ENCODE data around the gene GRPR.

Gene GRPR

DNA sequence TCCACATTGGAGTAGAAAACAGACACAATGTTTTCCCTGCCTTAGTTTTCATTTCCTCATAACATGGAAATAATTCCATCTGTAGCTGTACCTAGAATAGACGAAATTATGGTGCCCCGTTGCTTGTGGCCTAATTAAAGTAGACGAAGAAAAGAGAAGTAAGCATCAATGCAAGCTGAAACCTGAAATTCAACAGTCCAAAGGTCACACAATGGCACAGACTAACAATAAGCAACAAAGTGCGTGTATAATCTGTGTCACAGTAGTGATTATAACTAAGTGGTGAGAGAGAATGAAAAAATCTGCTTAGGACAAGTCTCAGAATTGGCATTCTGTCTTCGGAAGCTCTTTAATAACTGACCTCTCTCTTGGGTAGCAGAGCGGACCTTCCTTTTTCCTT lies 68.2 kb downstream of the GRPR start:
- DNase-seq (ENCODE audit: insufficient read length, low spot score) = no peak
- no peak for TF ChIP-seq SPI1 (IDR thresholded peaks at IDR 0.05; ENCODE audit: low read depth, low read length)
- TF ChIP-seq POLR2A (IDR thresholded peaks at IDR 0.05; ENCODE audit: low read depth, low read length) = no peak
- TF ChIP-seq POU2F2 (IDR thresholded peaks at IDR 0.05; ENCODE audit: low read depth, low read length) = no peak
- no peak for TF ChIP-seq TAF1 (IDR thresholded peaks at IDR 0.05; ENCODE audit: low read depth, low read length)
- TF ChIP-seq PAX5 (IDR thresholded peaks at IDR 0.05; ENCODE audit: insufficient read depth, low read length, severe bottlenecking) = no peak
- no peak for TF ChIP-seq POLR2AphosphoS5 (IDR thresholded peaks at IDR 0.05; ENCODE audit: low read depth, low read length)
- no peak for FAIRE-seq

DNA sequence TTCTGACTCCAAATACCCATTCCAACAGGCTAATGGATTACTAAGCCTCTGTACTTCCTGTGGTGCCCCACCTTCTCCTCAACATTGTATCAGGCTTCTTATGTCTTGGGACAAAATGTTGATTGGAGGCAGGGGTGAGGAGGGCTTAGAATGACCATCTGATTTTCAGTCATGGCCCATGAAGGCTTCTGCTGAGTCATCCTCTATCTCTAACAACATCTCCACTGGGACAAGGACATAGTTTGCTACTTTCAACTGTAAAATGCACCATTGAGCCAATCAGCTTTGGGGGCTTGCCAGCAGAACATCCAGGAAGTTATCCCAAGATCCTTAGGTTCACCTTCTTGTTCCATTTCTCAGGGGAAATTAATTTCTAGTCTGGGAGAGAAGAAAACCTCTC lies 73.5 kb downstream of the GRPR start:
- no peak for FAIRE-seq
- TF ChIP-seq POU2F2 (IDR thresholded peaks at IDR 0.05; ENCODE audit: low read depth, low read length) (no peak), POLR2AphosphoS5 (IDR thresholded peaks at IDR 0.05; ENCODE audit: low read depth, low read length) (no peak), POLR2A (IDR thresholded peaks at IDR 0.05; ENCODE audit: low read depth, low read length) (no peak), SPI1 (IDR thresholded peaks at IDR 0.05; ENCODE audit: low read depth, low read length) (no peak), PAX5 (IDR thresholded peaks at IDR 0.05; ENCODE audit: insufficient read depth, low read length, severe bottlenecking) (no peak), TAF1 (IDR thresholded peaks at IDR 0.05; ENCODE audit: low read depth, low read length) (no peak)
- DNase-seq (ENCODE audit: insufficient read length, low spot score) = no peak

DNA sequence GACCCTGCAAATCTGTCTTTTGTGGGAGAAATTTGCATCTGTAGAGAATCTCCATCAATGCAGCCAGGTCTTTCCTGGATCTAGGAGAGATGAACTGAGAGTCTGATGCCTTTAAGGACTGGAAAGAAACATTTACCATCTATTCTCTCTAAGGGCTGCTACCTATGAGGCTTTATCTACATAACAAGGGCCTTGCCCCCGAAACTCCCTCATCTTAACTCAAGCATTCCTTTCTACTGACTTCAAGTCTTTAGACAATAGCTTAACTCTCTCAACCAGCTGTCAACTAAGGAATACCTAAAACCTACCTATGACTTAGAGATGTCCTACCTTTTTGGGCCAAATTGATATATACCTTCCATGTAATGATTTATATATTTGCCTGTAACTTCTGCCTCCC lies 76.0 kb downstream of the GRPR start:
- DNase-seq (ENCODE audit: insufficient read length, low spot score) = no peak
- FAIRE-seq = no peak
- TF ChIP-seq POU2F2 (IDR thresholded peaks at IDR 0.05; ENCODE audit: low read depth, low read length) (no peak), POLR2A (IDR thresholded peaks at IDR 0.05; ENCODE audit: low read depth, low read length) (no peak), POLR2AphosphoS5 (IDR thresholded peaks at IDR 0.05; ENCODE audit: low read depth, low read length) (no peak), SPI1 (IDR thresholded peaks at IDR 0.05; ENCODE audit: low read depth, low read length) (no peak), PAX5 (IDR thresholded peaks at IDR 0.05; ENCODE audit: insufficient read depth, low read length, severe bottlenecking) (no peak), TAF1 (IDR thresholded peaks at IDR 0.05; ENCODE audit: low read depth, low read length) (no peak)

DNA sequence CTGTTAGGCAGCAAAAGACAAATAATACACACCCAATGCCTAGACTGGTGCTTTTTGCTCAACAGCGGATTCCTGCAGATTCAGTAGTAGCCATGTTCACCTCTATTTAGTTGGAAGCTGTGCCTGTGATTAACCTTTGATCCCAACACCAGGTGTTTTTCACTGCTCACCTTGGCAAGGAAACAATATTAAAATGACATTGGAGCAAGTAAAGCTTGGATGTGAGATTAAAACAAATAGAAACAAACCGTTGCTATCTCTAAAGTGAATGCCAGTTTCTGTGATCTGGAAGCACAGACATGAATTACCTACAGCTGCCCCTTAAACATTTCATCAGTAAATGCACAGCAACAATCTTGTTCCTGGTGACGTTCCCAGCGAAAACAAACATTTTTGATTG lies 79.6 kb downstream of the GRPR start:
- DNase-seq (ENCODE audit: insufficient read length, low spot score) (no peak), FAIRE-seq (no peak)
- TF ChIP-seq POLR2A (IDR thresholded peaks at IDR 0.05; ENCODE audit: low read depth, low read length) = no peak
- no peak for TF ChIP-seq PAX5 (IDR thresholded peaks at IDR 0.05; ENCODE audit: insufficient read depth, low read length, severe bottlenecking)
- TF ChIP-seq SPI1 (IDR thresholded peaks at IDR 0.05; ENCODE audit: low read depth, low read length) = no peak
- no peak for TF ChIP-seq TAF1 (IDR thresholded peaks at IDR 0.05; ENCODE audit: low read depth, low read length)
- TF ChIP-seq POU2F2 (IDR thresholded peaks at IDR 0.05; ENCODE audit: low read depth, low read length) = no peak
- TF ChIP-seq POLR2AphosphoS5 (IDR thresholded peaks at IDR 0.05; ENCODE audit: low read depth, low read length) = no peak
